ENCODE data around the gene ZNF296.
A peak's percentile ranks its signal among the peaks of the same experiment; 100 is the strongest.

The ZNF296 gene

GRCh38 chr19:45079063-45079910 lies 3.0 kb upstream of the ZNF296 start, which contains the start of gene GEMIN7:
GEMIN7 (plus strand) TSS chr19:45079260; CDS start chr19:45090115, 10,855 bp downstream.
- peak; percentile 93 for DNase-seq

GRCh38 chr19:45078390-45079062 lies 2.2 kb upstream of the ZNF296 start:
- no peak for DNase-seq

- peak; percentile 32 for DNase-seq
Observed at GRCh38 chr19:45076851-45077730, 813 bp upstream of the ZNF296 start.

- DNase-seq, result peak; percentile 83
Observed at GRCh38 chr19:45075301-45076028, 813 bp downstream of the ZNF296 start.

- DNase-seq, result no peak
Observed at GRCh38 chr19:45074744-45075300, 1.5 kb downstream of the ZNF296 start.

- DNase-seq, result no peak
Observed at GRCh38 chr19:45071969-45072790, 4.1 kb downstream of the ZNF296 start.

- no peak for DNase-seq
Observed at GRCh38 chr19:45071545-45071938, 4.7 kb downstream of the ZNF296 start.

GRCh38 chr19:45070861-45071544 lies 5.3 kb downstream of the ZNF296 start:
- no peak for DNase-seq

- DNase-seq, result no peak
Observed at GRCh38 chr19:45070214-45070613, 6.1 kb downstream of the ZNF296 start.

- DNase-seq, result no peak
Observed at GRCh38 chr19:45069056-45069455, 7.2 kb downstream of the ZNF296 start.

GRCh38 chr19:45068041-45068440 lies 8.2 kb downstream of the ZNF296 start:
- DNase-seq, result no peak

GRCh38 chr19:45066921-45067661 lies 9.2 kb downstream of the ZNF296 start:
- DNase-seq, result no peak

GRCh38 chr19:45063851-45064801 lies 12.2 kb downstream of the ZNF296 start:
- no peak for DNase-seq

GRCh38 chr19:45061965-45062364 lies 14.3 kb downstream of the ZNF296 start:
- DNase-seq, result no peak

- peak; percentile 71 for DNase-seq
Observed at GRCh38 chr19:45059258-45059965, 16.9 kb downstream of the ZNF296 start.

GRCh38 chr19:45058622-45059159 lies 17.6 kb downstream of the ZNF296 start:
- DNase-seq, result no peak

- no peak for DNase-seq
Observed at GRCh38 chr19:45057444-45057843, 18.8 kb downstream of the ZNF296 start.

GRCh38 chr19:45056831-45057230 lies 19.4 kb downstream of the ZNF296 start:
- no peak for DNase-seq

Measured in NCI-H69 (cell line).